ENCODE data around the gene PPP1R1C.
"Not testable (repeated sequence)": the region's sequence is repeated elsewhere in the genome, so short reads cannot be mapped to it uniquely, and the experiment has no call there.

The PPP1R1C gene

DNA sequence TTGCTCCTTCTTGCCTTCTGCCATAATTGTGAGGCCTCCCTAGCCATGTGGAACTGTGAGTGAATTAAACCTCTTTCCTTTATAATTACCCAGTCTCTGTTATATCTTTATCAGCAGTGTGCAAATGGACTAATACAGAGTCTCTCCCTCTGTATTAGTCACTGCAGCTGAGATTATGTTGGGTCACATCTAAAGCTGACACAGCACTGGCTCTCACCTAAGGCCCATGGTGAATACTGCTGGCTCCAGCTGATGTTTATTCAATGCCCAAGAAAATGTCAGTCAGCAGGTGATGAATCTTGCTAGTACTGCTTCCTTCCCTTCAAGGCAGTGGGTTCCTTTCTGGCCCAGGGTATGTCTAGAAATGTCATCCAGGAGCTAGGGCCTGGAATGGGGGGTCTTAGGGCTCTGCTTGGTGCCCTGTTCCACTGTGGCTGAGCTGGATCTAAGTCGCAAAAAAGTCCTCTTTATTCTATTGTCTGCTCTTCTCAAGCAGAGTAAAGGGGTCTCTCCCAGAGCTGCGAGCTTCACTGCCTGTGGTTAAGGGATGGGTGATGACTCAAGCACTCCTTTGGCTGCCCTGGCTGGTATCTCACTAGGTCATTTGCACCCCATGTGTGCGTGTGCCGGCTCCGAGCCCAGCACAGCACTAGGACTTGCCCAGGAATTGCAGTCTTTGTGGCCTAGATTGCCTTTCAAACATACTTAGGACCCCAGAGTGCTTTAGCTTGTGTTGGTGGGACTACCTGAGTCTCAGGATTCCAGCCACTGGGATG lies 29.9 kb downstream of the PPP1R1C start:
- DNase-seq (ENCODE audit: low read depth in 3 of 3): no peak

DNA sequence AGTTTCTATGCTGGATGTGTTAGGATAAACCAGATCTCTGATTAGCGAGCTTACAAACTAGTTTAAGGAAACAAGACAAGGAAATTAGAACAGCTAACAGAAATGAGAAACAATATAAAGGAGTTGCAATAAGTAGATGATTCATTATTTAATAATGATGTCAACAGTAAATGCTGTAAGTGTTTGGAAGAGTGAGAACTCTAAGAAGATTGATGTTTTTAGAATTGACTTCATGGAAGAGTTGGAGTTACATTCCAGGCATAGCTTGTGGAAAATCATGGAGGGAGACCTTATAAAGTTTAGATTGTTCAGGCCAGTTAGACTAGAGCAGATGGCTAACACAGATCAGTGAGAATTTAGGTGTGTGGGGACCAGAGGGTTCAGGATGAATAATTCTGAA lies 32.6 kb downstream of the PPP1R1C start:
- DNase-seq (ENCODE audit: low read depth in 3 of 3): no peak

GRCh38 chr2:182019731-182020130 lies 34.1 kb downstream of the PPP1R1C start:
- DNase-seq (ENCODE audit: low read depth in 3 of 3): no peak

DNA sequence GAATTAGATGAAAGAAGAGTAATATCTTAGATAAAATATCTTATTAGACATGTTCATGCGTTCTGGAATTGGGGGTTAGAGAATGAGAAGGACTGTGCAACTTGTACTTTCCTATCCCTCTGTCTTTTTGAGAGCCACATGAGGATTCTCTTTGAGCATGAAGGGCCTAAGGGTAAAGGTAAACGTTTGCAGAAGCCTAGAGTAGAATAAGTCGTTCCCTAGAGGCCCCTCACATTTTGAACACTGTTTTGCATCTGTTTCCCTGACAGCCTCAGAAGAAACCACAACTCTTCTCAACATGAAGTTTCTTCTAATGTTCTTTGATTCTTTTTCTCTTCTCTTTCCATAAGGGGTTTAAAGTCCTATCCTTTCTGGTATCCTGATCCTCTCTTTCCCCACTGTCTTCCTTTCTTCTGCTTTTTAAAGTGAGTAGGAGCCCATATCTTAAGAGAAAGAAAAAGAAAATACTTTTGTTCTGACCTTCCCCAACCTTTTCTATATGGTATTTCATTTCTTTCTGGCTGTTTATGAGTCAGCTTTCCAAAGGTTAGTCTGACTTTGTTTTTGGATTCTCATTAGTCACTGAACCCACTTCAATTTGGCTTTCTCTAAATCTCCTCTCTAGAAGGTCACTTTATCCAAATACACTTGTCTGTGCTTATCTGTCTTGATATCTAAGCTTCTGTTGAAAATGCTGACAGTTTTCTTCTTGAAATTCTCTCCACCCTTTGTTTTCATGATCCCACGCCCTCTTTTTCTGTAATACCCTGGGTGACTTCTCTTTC lies 34.8 kb downstream of the PPP1R1C start:
- DNase-seq (ENCODE audit: low read depth in 3 of 3): no peak

GRCh38 chr2:182023235-182023634 lies 37.6 kb downstream of the PPP1R1C start:
- DNase-seq (ENCODE audit: low read depth in 3 of 3): no peak

DNA sequence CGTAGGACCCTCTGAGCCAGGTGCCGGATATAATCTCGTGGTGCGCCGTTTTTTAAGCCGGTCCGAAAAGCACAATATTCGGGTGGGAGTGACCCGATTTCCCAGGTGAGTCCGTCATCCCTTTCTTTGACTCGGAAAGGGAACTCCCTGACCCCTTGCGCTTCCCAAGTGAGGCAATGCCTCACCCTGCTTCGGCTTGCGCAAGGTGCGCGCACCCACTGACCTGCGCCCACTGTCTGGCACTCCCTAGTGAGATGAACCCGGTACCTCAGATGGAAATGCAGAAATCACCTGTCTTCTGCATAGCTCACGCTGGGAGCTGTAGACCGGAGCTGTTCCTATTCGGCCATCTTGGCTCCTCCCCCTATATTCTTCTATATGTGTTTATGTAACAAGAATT lies 45.2 kb downstream of the PPP1R1C start:
- DNase-seq (ENCODE audit: low read depth in 3 of 3): not testable (repeated sequence)

GRCh38 chr2:182031956-182032355 lies 46.3 kb downstream of the PPP1R1C start:
- DNase-seq (ENCODE audit: low read depth in 3 of 3): no peak

- DNase-seq (ENCODE audit: low read depth in 3 of 3): no peak
Observed at GRCh38 chr2:182033449-182033848, 47.8 kb downstream of the PPP1R1C start.

- no peak for DNase-seq (ENCODE audit: low read depth in 3 of 3)
Observed at GRCh38 chr2:182038576-182038975, 52.9 kb downstream of the PPP1R1C start.

DNA sequence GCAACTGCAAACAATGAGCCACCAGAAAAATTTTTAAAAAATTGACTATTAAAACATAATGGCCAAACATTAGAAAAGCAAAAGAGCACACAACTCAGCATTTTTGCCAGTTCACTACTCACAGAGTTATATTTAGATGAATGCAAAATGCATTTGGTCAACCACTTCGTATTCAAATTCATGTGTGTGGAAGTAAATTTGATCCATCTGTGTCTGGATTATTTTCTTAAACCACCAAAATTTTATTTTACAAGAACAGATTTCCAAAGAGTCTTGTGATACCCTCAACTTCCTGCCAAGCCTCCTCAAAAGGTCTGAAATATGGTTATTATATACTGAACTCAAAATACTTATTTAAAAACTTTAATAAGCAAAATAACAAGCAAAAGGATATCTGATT lies 57.4 kb downstream of the PPP1R1C start:
- no peak for DNase-seq (ENCODE audit: low read depth in 3 of 3)

DNA sequence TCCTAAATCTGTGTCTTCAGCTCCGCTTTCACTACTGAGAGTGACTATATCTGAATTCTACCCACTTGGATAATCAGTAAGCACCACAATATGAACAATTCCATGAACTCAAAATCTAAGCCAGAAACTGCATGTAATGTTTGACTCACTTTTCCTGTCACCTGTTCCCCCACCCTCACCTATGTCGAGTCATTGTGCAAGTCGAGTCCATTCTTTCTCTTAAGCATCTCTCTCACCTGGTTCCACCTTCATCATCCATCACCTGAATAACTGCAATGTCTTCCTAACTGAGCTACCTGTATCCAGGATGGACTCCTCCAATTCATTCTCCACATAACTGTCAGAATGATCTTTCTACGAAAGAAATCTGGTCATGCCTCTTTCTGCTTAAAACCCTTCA lies 58.2 kb downstream of the PPP1R1C start:
- DNase-seq (ENCODE audit: low read depth in 3 of 3): no peak

DNA sequence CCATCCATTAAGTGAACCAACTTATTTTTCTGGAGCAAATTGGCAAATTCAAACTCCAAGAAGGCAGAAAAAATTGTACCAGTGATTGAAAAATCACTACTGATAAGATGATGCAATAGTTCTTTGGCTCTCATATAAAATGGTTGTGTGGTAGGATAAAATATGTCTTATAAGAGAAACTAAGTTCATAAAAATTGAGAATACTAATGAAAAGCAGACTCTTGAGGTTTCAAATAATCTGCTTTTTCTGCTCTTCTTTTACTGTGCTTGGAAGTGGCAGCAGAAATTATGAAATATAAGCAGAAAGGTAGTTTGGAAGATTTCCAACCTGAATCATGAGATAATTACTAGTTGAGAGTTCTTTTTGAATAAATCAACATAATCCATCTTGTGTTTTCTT lies 61.9 kb downstream of the PPP1R1C start:
- no peak for DNase-seq (ENCODE audit: low read depth in 3 of 3)

DNA sequence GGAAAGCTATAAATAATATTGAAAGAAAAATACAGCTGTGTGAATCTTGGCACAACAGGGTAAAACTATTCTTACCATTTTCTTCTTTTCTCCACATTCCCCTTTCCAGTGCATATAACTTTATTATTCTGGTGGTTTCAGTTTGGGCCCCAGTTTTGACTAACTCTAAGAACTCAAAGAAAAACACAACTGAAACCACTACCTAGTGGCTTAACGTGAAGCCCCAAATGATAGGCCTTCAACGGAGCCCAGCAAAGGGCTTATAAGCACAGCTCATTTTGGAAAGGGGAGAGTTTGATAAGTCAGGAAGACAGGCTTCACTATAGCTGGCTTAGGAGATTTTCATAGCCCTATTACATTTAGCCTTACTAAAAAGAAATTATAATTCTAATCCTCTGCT lies 62.4 kb downstream of the PPP1R1C start:
- no peak for DNase-seq (ENCODE audit: low read depth in 3 of 3)

DNA sequence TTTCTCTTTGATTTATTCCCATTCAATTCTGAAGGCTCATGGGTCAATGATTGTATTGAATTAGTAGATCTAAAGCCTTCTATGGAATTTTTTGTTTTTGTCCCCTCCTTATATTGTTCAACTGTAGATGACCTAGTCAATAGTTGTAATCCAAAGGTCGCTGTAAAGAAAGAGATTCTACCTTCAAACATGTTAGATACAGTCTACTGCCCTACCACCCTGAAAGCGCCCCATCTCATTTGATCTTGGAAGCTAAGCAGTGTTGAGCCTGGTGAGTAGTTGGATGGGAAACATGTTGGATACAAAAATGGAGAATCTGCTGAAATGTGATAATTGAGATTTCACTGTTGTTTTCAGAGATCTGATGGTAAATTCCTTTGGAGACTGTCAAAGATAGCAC lies 63.0 kb downstream of the PPP1R1C start:
- no peak for DNase-seq (ENCODE audit: low read depth in 3 of 3)

GRCh38 chr2:182049372-182050148 lies 63.9 kb downstream of the PPP1R1C start:
- no peak for DNase-seq (ENCODE audit: low read depth in 3 of 3)

DNA sequence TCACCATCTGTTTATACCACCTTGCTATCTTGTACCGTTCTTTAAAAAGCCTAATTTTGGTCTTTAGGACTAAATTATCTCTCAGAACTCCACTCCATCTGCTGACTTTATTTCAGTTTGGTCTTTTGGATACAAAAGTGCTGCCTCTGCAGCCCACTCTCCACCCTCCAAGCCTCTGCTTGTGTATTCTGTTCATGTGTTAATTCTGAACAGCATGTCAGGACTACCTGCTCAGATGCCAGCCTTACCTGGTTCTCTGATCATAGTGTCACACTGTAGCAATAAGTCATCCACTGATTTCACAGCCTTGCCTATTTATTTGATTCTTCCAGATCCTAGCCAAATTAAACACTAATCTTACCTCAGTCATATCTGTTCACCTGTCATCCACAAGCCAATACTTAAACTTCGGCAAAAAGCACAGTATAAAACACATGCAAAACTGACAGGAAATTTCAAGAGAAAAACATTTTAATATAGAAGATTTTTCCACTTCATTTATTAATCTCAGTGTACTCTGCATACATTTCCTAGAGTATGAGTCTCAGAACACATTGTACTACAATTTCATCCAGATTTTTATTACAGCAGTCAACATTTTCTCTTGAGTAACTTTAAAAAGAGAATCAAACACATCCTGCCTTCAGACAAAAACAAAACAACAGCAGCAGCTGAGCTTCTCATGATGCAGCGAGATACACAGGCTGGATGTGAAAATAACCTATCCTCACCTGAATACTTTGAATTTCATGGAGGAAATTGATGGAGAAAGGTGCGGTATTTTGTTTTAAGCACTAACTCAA lies 64.9 kb downstream of the PPP1R1C start:
- no peak for DNase-seq (ENCODE audit: low read depth in 3 of 3)

DNA sequence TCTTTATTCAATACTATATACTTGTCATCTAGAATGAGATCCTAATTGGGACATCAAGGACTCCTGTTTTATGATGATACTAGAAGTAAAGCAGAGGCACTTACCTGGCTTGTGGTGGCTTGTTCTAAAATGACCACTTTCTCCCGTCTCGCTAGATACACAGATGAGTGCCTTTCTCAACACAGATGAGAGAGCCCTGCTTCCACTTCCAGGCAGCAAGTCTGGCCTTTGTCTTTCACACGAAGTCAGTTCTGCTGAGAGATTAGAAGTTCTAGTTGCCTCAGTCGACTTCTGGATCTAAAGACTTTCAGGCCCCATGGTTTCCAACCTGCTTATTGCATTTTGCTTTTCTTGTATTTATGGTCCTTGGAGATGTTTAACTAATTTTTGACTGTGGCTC lies 70.3 kb downstream of the PPP1R1C start:
- DNase-seq (ENCODE audit: low read depth in 3 of 3): no peak

DNA sequence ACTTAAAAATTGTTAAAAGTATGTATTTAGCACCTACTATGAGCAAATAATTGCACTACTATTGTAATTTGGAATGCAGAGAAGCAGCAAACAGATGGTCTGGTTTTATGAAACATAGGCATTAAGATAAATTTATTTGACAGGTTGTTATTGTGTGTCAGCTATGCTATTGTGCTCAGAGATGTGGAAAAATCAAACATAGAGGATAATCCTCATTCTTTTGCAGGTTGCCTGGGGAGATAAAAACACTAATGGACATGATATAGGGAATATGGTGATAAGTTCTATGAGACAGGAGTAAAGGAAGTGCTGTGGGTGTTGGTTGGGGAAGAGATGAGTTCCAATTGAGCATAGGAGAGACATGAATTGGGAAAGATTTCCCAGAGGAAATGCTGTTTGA lies 71.3 kb downstream of the PPP1R1C start:
- no peak for DNase-seq (ENCODE audit: low read depth in 3 of 3)

- no peak for DNase-seq (ENCODE audit: low read depth in 3 of 3)
Observed at GRCh38 chr2:182058056-182058455, 72.4 kb downstream of the PPP1R1C start.

DNA sequence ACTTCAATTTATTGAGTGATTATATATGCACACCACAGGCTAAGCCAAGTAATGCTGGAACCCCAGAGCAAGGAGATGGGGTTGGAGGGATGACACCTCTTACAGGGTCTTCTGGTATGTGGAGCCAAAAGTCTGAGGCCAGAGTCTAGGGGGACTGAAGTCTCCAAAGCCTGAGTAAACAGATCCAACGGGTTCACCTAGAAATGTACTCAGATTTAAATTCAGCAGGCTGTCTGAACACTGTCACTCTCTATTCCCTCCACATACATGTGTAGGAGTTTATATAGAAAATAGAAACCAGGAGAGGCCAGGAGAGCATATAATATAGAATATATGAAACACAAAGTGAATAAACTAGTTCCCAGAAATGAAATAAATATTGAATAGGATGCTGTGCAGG lies 76.1 kb downstream of the PPP1R1C start:
- no peak for DNase-seq (ENCODE audit: low read depth in 3 of 3)

GRCh38 chr2:182062329-182062972 lies 76.8 kb downstream of the PPP1R1C start:
- no peak for DNase-seq (ENCODE audit: low read depth in 3 of 3)

Data from stimulated activated CD4-positive, alpha-beta T cell treated with anti-CD3 and anti-CD28 coated beads, TNF-alpha, amount 100 ng/mL, for 24 hours (primary cell).